NK-92 treated with Interleukin-12 subunit alpha and Interleukin-12 subunit beta, amount 100 ng/mL, for 24 hours (cell line): Measurements from ENCODE around the gene OR51T1.

Experiments used
- DNase-seq: peaks from one replicate; lab custom pipeline; 2025; lab: John Stamatoyannopoulos, UW

The OR51T1 gene

GRCh38 chr11:4926608-4927007, 44.9 kb downstream of the OR51T1 start:
- DNase-seq, result no peak
